ENCODE results near the gene KHSRP. TPM values are rescaled to one million over a fixed set of nuclear protein-coding genes. Genes with fewer than 3 reads are reported as not detected.

Gene KHSRP
- total and polyA plus RNA-seq, 7 donors: 101 to 174 (median 150) TPM

DNA sequence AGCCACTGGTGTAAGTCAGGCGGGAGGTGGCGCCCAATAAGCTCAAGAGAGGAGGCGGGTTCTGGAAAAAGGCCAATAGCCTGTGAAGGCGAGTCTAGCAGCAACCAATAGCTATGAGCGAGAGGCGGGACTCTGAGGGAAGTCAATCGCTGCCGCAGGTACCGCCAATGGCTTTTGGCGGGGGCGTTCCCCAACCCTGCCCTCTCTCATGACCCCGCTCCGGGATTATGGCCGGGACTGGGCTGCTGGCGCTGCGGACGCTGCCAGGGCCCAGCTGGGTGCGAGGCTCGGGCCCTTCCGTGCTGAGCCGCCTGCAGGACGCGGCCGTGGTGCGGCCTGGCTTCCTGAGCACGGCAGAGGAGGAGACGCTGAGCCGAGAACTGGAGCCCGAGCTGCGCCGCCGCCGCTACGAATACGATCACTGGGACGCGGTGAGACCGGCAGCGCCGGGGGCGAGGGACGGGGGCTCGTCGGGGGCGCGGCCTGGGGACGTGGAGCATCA lies 52.0 kb downstream of the KHSRP start, which contains the start of gene ALKBH7:
ALKBH7 (plus strand) TSS at position 201 of the 502 bp plus-strand sequence; CDS start at position 228, 27 bp downstream.
- H3K36me3 ChIP-seq (ENCODE audit: insufficient read depth in 1 of 2, low read depth in 1 of 2): peaks cover 0 to 30% of the 10 kb centered on the region in 2 donors
- H3K27ac ChIP-seq: peak within 1 kb of the TSS; percentile 98
- TF ChIP-seq, protein P1, sequence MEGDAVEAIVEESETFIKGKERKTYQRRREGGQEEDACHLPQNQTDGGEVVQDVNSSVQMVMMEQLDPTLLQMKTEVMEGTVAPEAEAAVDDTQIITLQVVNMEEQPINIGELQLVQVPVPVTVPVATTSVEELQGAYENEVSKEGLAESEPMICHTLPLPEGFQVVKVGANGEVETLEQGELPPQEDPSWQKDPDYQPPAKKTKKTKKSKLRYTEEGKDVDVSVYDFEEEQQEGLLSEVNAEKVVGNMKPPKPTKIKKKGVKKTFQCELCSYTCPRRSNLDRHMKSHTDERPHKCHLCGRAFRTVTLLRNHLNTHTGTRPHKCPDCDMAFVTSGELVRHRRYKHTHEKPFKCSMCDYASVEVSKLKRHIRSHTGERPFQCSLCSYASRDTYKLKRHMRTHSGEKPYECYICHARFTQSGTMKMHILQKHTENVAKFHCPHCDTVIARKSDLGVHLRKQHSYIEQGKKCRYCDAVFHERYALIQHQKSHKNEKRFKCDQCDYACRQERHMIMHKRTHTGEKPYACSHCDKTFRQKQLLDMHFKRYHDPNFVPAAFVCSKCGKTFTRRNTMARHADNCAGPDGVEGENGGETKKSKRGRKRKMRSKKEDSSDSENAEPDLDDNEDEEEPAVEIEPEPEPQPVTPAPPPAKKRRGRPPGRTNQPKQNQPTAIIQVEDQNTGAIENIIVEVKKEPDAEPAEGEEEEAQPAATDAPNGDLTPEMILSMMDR (IDR thresholded peaks at IDR 0.05): no peak
- no peaks in the 10 kb centered on the region for H3K27me3 ChIP-seq (ENCODE audit: insufficient read depth in 3 of 3, low read length in 2 of 3)
- H3K4me1 ChIP-seq: no peaks in the 10 kb centered on the region
- WGBS, 3 donors: 0 to 1% (median 1%) methylated on average over 34 to 47 of the region's 47 CpGs
- ATAC-seq: peak; percentile 87 to 92 (median 89)
- H3K4me3 ChIP-seq: peak within 1 kb of the TSS; percentile 90
- intact Hi-C loops (cut with DNase I): loop anchor here in 1 of 2 donors (1.0 to 10.0 kb wide), 3 partner anchors 21 to 688 kb away; partner anchors contain the start of genes GTF2F1, HSD11B1L and MICOS13
- DNase-seq: peak; percentile 96 to 98
- H3K9me3 ChIP-seq: no peaks in the 10 kb centered on the region

DNA sequence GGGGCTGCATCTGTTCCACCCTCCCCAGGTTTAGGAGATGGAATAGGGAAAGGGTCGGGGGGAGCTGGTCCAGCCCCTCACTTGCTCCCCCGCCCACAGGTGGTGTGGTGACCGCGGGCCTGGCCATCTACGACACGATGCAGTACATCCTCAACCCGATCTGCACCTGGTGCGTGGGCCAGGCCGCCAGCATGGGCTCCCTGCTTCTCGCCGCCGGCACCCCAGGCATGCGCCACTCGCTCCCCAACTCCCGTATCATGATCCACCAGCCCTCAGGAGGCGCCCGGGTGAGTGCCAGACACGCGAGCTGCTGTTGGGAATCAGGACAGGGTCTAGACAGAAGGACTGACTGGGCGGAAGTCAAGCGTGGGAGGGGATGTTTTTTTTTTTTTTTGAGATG lies 60.3 kb downstream of the KHSRP start:
- no peak for DNase-seq
- 93 to 97% (median 96%) methylated on average over 21 of the region's 21 CpGs for WGBS, 3 donors
- Histone ChIP-seq H3K4me1 (peaks cover 6% of the 10 kb centered on the region), H3K9me3 (no peaks in the 10 kb centered on the region), H3K36me3 (ENCODE audit: insufficient read depth in 1 of 2, low read depth in 1 of 2) (peaks cover 5 to 62% of the 10 kb centered on the region in 2 donors), H3K4me3 (no peak overlapping the region), H3K27ac (no peak overlapping the region), H3K27me3 (ENCODE audit: insufficient read depth in 3 of 3, low read length in 2 of 3) (no peaks in the 10 kb centered on the region)
- TF ChIP-seq, protein P1 (IDR thresholded peaks at IDR 0.05): no peak
- no peak for ATAC-seq
- intact Hi-C loops (cut with DNase I): loop anchor here in 1 of 2 donors (5.0 kb wide), 1 partner anchor 142 kb away; no protein-coding TSS in a partner anchor

Other genes with a start within 250 kb of the KHSRP start
- gene MLLT1, start 144.8 kb downstream of the KHSRP start, total RNA-seq: 10 to 100 TPM; 35.8 to 51.7 (median 44.0) TPM
- 10 to 100 TPM; 24.2 to 34.2 (median 25.2) TPM for gene MLLT1, start 144.8 kb downstream of the KHSRP start, polyA plus RNA-seq
- not detected for gene ACER1, start 91.2 kb downstream of the KHSRP start, total RNA-seq
- not detected for gene ACER1, start 91.2 kb downstream of the KHSRP start, polyA plus RNA-seq
- gene CLPP, start 63.3 kb downstream of the KHSRP start, total RNA-seq: 100 to 1,000 TPM in 3 of 4 donors, 10 to 100 TPM in 1; 82.0 to 121 (median 116) TPM
- 100 to 1,000 TPM; 101 to 140 (median 121) TPM for gene CLPP, start 63.3 kb downstream of the KHSRP start, polyA plus RNA-seq
- gene ALKBH7, start 52.0 kb downstream of the KHSRP start, total RNA-seq: 100 to 1,000 TPM in 2 of 4 donors, 10 to 100 TPM in 2; 72.3 to 120 (median 96.8) TPM
- 100 to 1,000 TPM in 1 of 3 donors, 10 to 100 TPM in 2; 71.5 to 114 (median 99.5) TPM for gene ALKBH7, start 52.0 kb downstream of the KHSRP start, polyA plus RNA-seq
- 1 to 10 TPM in 1 of 4 donors, under 1 TPM in 3; 0.55 to 1.0 (median 0.65) TPM for gene PSPN, start 48.9 kb downstream of the KHSRP start, total RNA-seq
- gene PSPN, start 48.9 kb downstream of the KHSRP start, polyA plus RNA-seq: 1 to 10 TPM in 1 of 3 donors, under 1 TPM in 2; 0.34 to 1.3 (median 0.78) TPM
- gene GTF2F1, start 31.6 kb downstream of the KHSRP start, total RNA-seq: 10 to 100 TPM; 23.7 to 37.0 (median 33.3) TPM
- gene GTF2F1, start 31.6 kb downstream of the KHSRP start, polyA plus RNA-seq: 10 to 100 TPM; 33.8 to 60.0 (median 42.8) TPM
- gene SLC25A41, start 9.0 kb upstream of the KHSRP start, total RNA-seq: under 1 TPM in 3 of 4 donors, not detected in 1; 0.15 to 0.60 (median 0.50) TPM
- under 1 TPM; 0.07 to 0.45 (median 0.43) TPM for gene SLC25A41, start 9.0 kb upstream of the KHSRP start, polyA plus RNA-seq
- 10 to 100 TPM; 40.6 to 91.8 (median 67.1) TPM for gene SLC25A23, start 35.0 kb upstream of the KHSRP start, total RNA-seq
- gene SLC25A23, start 35.0 kb upstream of the KHSRP start, polyA plus RNA-seq: 10 to 100 TPM; 15.0 to 49.4 (median 49.0) TPM
- not detected for gene CRB3, start 39.5 kb upstream of the KHSRP start, total RNA-seq
- under 1 TPM in 2 of 3 donors, not detected in 1; 0.23 to 0.38 TPM for gene CRB3, start 39.5 kb upstream of the KHSRP start, polyA plus RNA-seq
- under 1 TPM; 0.26 to 0.93 (median 0.81) TPM for gene DENND1C, start 57.0 kb upstream of the KHSRP start, total RNA-seq
- under 1 TPM; 0.17 to 0.27 (median 0.21) TPM for gene DENND1C, start 57.0 kb upstream of the KHSRP start, polyA plus RNA-seq
- gene TUBB4A, start 77.5 kb upstream of the KHSRP start, total RNA-seq: 1 to 10 TPM; 2.7 to 6.4 (median 4.6) TPM
- 1 to 10 TPM in 2 of 3 donors, under 1 TPM in 1; 0.44 to 1.4 (median 1.0) TPM for gene TUBB4A, start 77.5 kb upstream of the KHSRP start, polyA plus RNA-seq
- 1 to 10 TPM in 2 of 4 donors, under 1 TPM in 1, not detected in 1; 0.66 to 1.9 (median 1.2) TPM for gene TNFSF9, start 106.2 kb upstream of the KHSRP start, total RNA-seq
- gene TNFSF9, start 106.2 kb upstream of the KHSRP start, polyA plus RNA-seq: under 1 TPM; 0.25 to 0.57 (median 0.46) TPM
- gene CD70, start 166.3 kb upstream of the KHSRP start, total RNA-seq: not detected
- gene CD70, start 166.3 kb upstream of the KHSRP start, polyA plus RNA-seq: not detected
- gene TNFSF14, start 245.3 kb upstream of the KHSRP start, total RNA-seq: under 1 TPM in 3 of 4 donors, not detected in 1; 0.06 to 0.81 (median 0.27) TPM
- gene TNFSF14, start 245.3 kb upstream of the KHSRP start, polyA plus RNA-seq: under 1 TPM; 0.01 to 0.34 (median 0.09) TPM

Data from psoas muscle (tissue), 8 donors.